Measurements from ENCODE around the gene FAIM2.
"Not testable (repeated sequence)": the region's sequence is repeated elsewhere in the genome, so short reads cannot be mapped to it uniquely, and the experiment has no call there.

FAIM2 gene

DNA sequence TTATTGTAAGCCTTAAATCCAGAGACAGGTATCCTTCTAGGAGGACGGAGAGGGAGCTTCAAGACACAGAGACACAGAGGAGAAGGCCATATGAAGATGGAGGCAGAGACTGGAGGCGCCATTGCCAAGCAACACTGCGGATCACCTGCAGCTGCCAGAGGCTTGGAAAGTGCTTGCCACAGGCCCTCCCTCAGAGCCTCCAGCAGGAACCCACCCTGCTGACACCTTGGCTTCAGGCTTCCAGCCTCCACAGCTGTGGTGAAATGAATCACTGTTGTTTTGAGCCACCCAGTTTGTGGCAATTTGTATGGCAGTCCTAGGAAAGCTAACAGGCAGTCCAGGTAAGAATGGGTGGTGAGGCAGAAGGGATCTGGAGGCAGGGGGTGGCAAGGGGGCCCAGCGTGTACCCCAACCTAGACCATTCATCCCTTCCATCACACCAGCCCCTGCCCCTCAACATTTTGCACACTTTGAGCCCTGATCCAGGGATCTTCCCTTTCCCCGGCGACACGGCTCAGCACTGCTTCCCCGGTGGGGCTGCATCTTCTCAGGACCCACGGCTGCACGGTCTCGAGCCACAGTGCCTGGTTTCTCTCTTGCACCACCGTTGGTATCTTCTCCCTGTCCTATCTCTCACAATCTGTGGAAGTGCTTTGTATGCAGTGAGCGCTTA, 38.5 kb downstream of the FAIM2 start:
- TF ChIP-seq, protein P1, sequence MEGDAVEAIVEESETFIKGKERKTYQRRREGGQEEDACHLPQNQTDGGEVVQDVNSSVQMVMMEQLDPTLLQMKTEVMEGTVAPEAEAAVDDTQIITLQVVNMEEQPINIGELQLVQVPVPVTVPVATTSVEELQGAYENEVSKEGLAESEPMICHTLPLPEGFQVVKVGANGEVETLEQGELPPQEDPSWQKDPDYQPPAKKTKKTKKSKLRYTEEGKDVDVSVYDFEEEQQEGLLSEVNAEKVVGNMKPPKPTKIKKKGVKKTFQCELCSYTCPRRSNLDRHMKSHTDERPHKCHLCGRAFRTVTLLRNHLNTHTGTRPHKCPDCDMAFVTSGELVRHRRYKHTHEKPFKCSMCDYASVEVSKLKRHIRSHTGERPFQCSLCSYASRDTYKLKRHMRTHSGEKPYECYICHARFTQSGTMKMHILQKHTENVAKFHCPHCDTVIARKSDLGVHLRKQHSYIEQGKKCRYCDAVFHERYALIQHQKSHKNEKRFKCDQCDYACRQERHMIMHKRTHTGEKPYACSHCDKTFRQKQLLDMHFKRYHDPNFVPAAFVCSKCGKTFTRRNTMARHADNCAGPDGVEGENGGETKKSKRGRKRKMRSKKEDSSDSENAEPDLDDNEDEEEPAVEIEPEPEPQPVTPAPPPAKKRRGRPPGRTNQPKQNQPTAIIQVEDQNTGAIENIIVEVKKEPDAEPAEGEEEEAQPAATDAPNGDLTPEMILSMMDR (IDR thresholded peaks at IDR 0.05; ENCODE audit: low read depth, low read length): no peak
- no peak for TF ChIP-seq EZH2phosphoT487 (IDR thresholded peaks at IDR 0.05; ENCODE audit: low read depth)
- no peak overlapping the region for H3K4me2 ChIP-seq (ENCODE audit: low read length)
- no peaks in the 10 kb centered on the region for H3K9me3 ChIP-seq (ENCODE audit: insufficient read depth, low read length)
- H4K20me1 ChIP-seq (ENCODE audit: insufficient read depth, low read length): no peaks in the 10 kb centered on the region
- H3K27me3 ChIP-seq (ENCODE audit: low read depth, low read length): peaks cover 6% of the 10 kb centered on the region; the same call in 1 of the 2 replicates
- H3K27ac ChIP-seq (ENCODE audit: low read length): no peak overlapping the region
- H2AFZ ChIP-seq (ENCODE audit: low read depth, low read length): no peak overlapping the region
- H3K36me3 ChIP-seq (replicated peaks; ENCODE audit: low read depth, low read length): no peaks in the 10 kb centered on the region
- H3K4me3 ChIP-seq (ENCODE audit: low read length): no peak overlapping the region
- H3K9ac ChIP-seq (ENCODE audit: low read length): no peak overlapping the region
- no peaks in the 10 kb centered on the region for H3K79me2 ChIP-seq (ENCODE audit: low read length)
- no peaks in the 10 kb centered on the region for H3K4me1 ChIP-seq (ENCODE audit: low read length)

DNA sequence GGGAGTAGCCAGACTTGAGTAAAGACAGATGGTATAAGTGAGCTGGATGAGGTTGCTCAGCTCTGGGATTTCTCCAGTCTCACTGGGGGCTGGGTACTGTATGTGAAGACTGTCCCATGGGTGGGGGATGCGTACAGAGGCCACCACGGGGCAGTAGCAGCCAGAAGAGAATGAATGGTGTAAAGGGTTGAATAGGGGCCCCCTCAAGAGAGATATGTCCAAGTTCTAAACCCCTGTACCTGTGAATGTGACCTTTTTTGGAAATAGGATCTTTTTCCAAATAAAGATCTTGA, 39.0 kb downstream of the FAIM2 start:
- Histone ChIP-seq H3K27me3 (ENCODE audit: low read depth, low read length) (peaks cover 6% of the 10 kb centered on the region; the same call in 1 of the 2 replicates), H3K79me2 (ENCODE audit: low read length) (no peaks in the 10 kb centered on the region), H3K9ac (ENCODE audit: low read length) (no peak overlapping the region), H3K4me2 (ENCODE audit: low read length) (no peak overlapping the region), H3K27ac (ENCODE audit: low read length) (no peak overlapping the region), H4K20me1 (ENCODE audit: insufficient read depth, low read length) (no peaks in the 10 kb centered on the region), H3K4me1 (ENCODE audit: low read length) (no peaks in the 10 kb centered on the region), H3K4me3 (ENCODE audit: low read length) (no peak overlapping the region), H3K36me3 (replicated peaks; ENCODE audit: low read depth, low read length) (no peaks in the 10 kb centered on the region), H3K9me3 (ENCODE audit: insufficient read depth, low read length) (no peaks in the 10 kb centered on the region), H2AFZ (ENCODE audit: low read depth, low read length) (no peak overlapping the region)
- no peak for TF ChIP-seq EZH2phosphoT487 (IDR thresholded peaks at IDR 0.05; ENCODE audit: low read depth)
- TF ChIP-seq, protein P1 (IDR thresholded peaks at IDR 0.05; ENCODE audit: low read depth, low read length): no peak

DNA sequence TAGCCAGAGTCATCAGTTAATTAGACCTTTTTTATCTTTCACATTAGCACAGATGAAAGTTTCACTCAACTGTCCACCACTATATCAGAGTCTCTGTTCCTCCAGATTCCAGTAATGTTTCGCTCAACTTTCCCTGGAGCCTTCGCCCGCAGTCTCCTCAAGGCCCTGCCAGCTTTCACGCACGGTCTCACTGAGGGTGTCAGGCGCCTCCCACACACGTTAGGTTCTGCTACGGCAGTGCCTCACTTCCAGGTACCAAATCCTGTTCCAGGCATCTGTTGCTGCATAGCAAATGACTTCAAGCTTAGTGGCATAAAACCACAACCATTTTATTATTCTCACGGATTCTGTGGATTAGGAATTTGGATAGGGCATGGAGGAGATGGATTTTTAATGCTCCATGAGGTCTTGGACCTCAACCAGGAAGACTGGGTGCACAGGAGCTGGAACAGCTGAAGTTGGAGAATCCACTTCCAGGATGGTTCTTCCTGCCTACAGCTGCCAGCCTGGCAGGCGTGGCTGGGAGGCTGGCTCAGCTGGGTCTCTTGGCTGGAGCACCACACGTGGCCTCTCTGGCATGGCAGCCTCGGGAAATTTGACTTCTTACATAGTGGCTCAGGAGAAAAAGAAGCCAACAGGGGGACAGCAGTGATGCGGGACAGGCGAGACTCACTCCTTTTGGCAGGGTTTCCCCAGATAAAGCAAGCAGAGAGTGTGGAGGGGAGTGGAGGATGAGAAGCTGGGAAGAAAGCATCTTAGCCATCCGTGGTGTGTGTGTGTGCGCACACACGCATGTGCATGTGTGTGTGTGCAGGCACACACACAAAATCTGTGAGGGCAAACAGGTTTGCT, 39.5 kb downstream of the FAIM2 start:
- no peak overlapping the region for H2AFZ ChIP-seq (ENCODE audit: low read depth, low read length)
- H3K4me2 ChIP-seq (ENCODE audit: low read length): no peak overlapping the region
- no peaks in the 10 kb centered on the region for H3K9me3 ChIP-seq (ENCODE audit: insufficient read depth, low read length)

DNA sequence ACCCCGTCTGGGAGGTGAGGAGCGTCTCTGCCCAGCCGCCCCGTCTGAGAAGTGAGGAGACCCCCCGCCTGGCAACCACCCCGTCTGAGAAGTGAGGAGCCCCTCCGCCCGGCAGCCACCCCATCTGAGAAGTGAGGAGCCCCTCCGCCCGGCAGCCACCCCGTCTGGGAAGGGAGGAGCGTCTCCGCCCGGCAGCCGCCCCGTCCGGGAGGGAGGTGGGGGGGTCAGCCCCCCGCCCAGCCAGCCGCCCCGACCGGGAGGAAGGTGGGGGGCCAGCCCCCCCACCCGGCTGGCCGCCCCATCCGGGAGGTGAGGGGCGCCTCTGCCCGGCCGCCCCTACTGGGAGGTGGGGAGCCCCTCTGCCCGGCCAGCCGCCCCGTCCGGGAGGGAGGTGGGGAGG, 42.8 kb downstream of the FAIM2 start:
- H3K9ac ChIP-seq (ENCODE audit: low read length); H3K9me3 ChIP-seq (ENCODE audit: insufficient read depth, low read length); H3K27ac ChIP-seq (ENCODE audit: low read length); H3K4me2 ChIP-seq (ENCODE audit: low read length); H3K27me3 ChIP-seq (ENCODE audit: low read depth, low read length); H3K79me2 ChIP-seq (ENCODE audit: low read length); H3K4me3 ChIP-seq (ENCODE audit: low read length); H3K4me1 ChIP-seq (ENCODE audit: low read length); H3K36me3 ChIP-seq (replicated peaks; ENCODE audit: low read depth, low read length); H2AFZ ChIP-seq (ENCODE audit: low read depth, low read length); H4K20me1 ChIP-seq (ENCODE audit: insufficient read depth, low read length): not testable (repeated sequence)

More for the DNA sequence above, 39.5 kb downstream of the FAIM2 start:
- H4K20me1 ChIP-seq (ENCODE audit: insufficient read depth, low read length): no peaks in the 10 kb centered on the region
- peaks cover 6% of the 10 kb centered on the region; the same call in 1 of the 2 replicates for H3K27me3 ChIP-seq (ENCODE audit: low read depth, low read length)
- no peak overlapping the region for H3K27ac ChIP-seq (ENCODE audit: low read length)
- H3K9ac ChIP-seq (ENCODE audit: low read length): no peak overlapping the region
- TF ChIP-seq, protein P1 (IDR thresholded peaks at IDR 0.05; ENCODE audit: low read depth, low read length): no peak
- no peak for TF ChIP-seq EZH2phosphoT487 (IDR thresholded peaks at IDR 0.05; ENCODE audit: low read depth)
- no peak overlapping the region for H3K4me3 ChIP-seq (ENCODE audit: low read length)
- no peaks in the 10 kb centered on the region for H3K36me3 ChIP-seq (replicated peaks; ENCODE audit: low read depth, low read length)
- no peaks in the 10 kb centered on the region for H3K79me2 ChIP-seq (ENCODE audit: low read length)
- H3K4me1 ChIP-seq (ENCODE audit: low read length): no peaks in the 10 kb centered on the region

DNA sequence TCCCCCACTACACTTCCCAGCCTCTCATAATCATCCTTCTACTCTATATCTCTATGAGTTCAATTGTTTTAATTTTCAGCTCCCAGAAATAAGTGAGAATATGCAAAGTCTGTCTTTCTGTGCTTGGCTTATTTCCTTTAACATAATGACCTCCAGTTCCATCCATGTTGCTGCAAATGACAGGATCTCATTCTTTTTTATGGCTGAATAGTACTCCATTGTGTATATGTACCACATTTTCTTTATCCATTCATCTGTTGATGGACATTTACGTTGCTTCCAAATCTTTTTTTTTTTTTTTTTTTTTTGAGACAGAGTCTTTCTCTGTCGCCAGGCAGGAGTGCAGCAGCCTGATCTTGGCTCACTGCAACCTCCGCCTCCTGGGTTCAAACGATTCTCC, 47.8 kb downstream of the FAIM2 start:
- not testable (repeated sequence) for H3K4me3 ChIP-seq (ENCODE audit: low read length); H3K4me1 ChIP-seq (ENCODE audit: low read length); H3K9ac ChIP-seq (ENCODE audit: low read length); H3K4me2 ChIP-seq (ENCODE audit: low read length); H2AFZ ChIP-seq (ENCODE audit: low read depth, low read length); H3K27me3 ChIP-seq (ENCODE audit: low read depth, low read length); H3K36me3 ChIP-seq (replicated peaks; ENCODE audit: low read depth, low read length); H4K20me1 ChIP-seq (ENCODE audit: insufficient read depth, low read length); H3K79me2 ChIP-seq (ENCODE audit: low read length); H3K9me3 ChIP-seq (ENCODE audit: insufficient read depth, low read length); H3K27ac ChIP-seq (ENCODE audit: low read length)

Measured in OCI-LY3 (cell line).